ENCODE measurements around the gene FGF9.

DNA sequence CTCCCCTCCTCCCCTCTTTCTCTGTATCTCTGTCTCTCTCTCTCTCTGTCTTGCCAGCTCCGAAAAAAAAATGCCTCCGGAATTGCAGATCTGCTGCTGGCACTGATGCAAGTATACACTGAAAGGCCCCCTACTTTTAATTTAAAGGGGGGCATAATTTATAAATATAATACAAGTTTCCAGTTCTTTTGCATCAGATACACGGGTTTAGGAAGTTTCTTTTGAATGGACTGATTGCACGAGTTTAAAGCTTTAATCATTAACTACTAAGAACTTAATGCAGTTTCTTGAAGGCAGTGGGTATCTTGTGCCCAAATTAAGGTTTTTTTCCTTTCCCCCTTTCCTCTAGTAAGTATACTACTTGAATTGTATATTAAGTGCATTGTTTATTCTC lies 1.4 kb downstream of the FGF9 start:
- TF ChIP-seq CTCF (IDR thresholded peaks at IDR 0.05) (no peak), POLR2A (IDR thresholded peaks at IDR 0.05) (no peak), POLR2AphosphoS5 (IDR thresholded peaks at IDR 0.05) (no peak), EP300 (IDR thresholded peaks at IDR 0.05) (no peak)
